Suppressor macrophage (primary cell): ENCODE results near the gene TMTC3.

Experiments used
- DNase-seq, 4 experiments: peaks; one replicate each; pipeline ENCODE4 v3.0.0-alpha.2; 2020 to 2022

TMTC3 gene

GRCh38 chr12:88227871-88228270 is 85.8 kb downstream of the TMTC3 start:
- DNase-seq, result no peak

- no peak for DNase-seq
Observed at GRCh38 chr12:88228720-88229119, 86.6 kb downstream of the TMTC3 start.

GRCh38 chr12:88230271-88230670 is 88.2 kb downstream of the TMTC3 start:
- no peak for DNase-seq

- DNase-seq, result no peak
Observed at GRCh38 chr12:88235183-88235833, 93.2 kb downstream of the TMTC3 start.

- DNase-seq, result peak; percentile 8 to 70 (median 55)
Observed at GRCh38 chr12:88237954-88238353, 95.8 kb downstream of the TMTC3 start.

- no peak for DNase-seq
Observed at GRCh38 chr12:88238406-88238805, 96.3 kb downstream of the TMTC3 start.

- peak; percentile 31 to 72 (median 56) for DNase-seq
Observed at GRCh38 chr12:88241862-88242570, 99.9 kb downstream of the TMTC3 start.

GRCh38 chr12:88242571-88242925 is 100.4 kb downstream of the TMTC3 start:
- peak in 2 of 4 experiments; percentile 5 to 14 for DNase-seq

- no peak for DNase-seq
Observed at GRCh38 chr12:88242939-88243338, 100.8 kb downstream of the TMTC3 start.

- DNase-seq, result no peak
Observed at GRCh38 chr12:88243982-88244381, 101.9 kb downstream of the TMTC3 start.

- no peak for DNase-seq
Observed at GRCh38 chr12:88245905-88246304, 103.8 kb downstream of the TMTC3 start.

GRCh38 chr12:88247241-88247643 is 105.1 kb downstream of the TMTC3 start:
- no peak for DNase-seq

- no peak for DNase-seq
Observed at GRCh38 chr12:88248606-88249005, 106.5 kb downstream of the TMTC3 start.
